ENCODE results near the gene CLIC1.

Gene CLIC1
- total RNA-seq: 391 to 828 (median 555) reads per million in 17 experiments

- peak; percentile 83 to 90 (median 86) for DNase-seq
Observed at GRCh38 chr6:31736021-31736767, at the start of gene CLIC1. Gene CLIC1, minus strand, starts transcription at chr6:31736530. Its CDS starts 230 bp downstream, at chr6:31736300.

DNA sequence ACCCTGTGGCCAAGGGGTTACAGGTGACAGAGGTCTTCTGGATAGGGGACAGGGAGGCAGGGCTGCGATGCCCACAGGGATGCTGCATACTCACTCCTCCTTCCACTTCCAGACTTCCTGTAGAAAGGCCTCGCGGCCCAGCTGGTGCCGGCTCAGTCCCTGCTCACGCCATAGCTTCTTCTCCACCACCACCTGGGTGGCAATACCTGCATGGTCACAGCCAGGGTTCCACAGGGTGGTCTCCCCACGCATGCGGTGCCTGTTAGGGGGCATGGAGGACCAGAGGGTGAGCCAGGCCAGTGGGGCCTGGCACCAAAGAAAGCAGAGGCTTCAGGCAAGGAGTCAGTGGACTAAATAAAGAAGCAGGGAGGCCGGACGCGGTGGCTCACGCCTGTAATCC lies 49.1 kb upstream of the CLIC1 start:
- no peak for DNase-seq

- DNase-seq: no peak
Observed at GRCh38 chr6:31784098-31784925, 48.0 kb upstream of the CLIC1 start.

GRCh38 chr6:31782126-31782855 lies 46.0 kb upstream of the CLIC1 start:
- DNase-seq: no peak

GRCh38 chr6:31781244-31782125 lies 45.2 kb upstream of the CLIC1 start:
- no peak for DNase-seq

- no peak for DNase-seq
Observed at GRCh38 chr6:31780507-31781243, 44.3 kb upstream of the CLIC1 start.

DNA sequence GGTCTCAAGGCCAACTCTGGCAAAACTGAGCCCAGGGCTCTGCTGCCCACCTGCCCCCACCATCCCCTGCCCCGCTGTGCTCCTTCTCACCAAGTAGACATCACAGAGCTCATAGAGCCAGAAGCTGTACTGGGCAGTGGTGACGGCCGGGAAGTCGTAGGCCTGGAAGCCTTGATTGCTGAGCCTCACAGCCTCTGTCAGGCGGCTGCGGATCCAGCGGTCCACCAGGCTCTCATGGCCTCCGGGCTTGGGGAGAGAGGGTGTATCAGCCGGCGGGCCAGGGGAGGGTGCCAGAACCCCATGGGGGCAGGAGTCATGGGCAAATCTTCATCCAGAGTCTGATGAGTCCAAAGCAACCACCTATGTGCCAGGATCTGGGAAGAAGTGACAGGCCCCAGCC lies 43.6 kb upstream of the CLIC1 start:
- DNase-seq: no peak

DNA sequence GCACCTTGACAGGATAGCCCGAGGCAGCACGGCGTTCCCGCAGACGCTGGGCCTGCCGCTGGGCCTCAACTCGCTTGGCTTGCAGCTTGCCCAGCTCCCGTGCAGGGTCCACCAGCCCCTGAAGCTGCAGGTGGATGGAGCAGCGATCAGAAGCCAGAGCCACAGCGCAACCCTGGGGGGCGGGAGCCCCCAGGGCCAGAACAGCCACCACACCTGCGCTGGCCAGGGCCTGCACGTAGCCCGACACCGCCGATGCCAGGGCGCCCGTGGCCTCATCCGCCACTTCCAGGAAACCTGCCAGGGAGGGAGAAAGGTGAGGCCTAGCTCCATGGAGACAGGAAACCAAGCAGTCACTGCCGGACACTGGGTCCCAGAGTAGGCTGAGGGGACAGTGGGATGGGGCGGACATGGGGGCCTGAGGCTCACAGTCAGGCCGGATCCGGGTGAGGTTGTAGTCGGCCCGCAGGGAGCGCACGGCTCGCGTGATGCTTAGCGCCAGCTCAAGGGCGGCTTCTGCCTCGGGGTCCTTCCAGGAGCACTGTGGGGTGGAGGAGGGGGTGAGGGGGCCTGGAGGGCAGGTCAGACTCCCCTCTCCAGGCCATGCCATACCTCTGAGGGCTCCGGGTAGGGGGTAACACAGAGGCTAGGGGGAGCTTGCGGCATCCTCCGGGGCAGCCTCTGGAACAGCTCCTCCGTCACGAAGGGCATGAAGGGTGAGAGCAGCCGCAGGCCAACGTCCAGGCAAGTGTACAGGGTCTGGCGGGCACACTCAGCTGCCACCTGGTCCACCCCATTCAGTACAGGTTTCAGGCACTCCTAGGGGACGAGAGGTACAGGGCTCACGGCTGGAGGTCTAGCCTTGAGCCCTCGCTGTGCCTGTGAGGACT lies 42.9 kb upstream of the CLIC1 start:
- no peak for DNase-seq

DNA sequence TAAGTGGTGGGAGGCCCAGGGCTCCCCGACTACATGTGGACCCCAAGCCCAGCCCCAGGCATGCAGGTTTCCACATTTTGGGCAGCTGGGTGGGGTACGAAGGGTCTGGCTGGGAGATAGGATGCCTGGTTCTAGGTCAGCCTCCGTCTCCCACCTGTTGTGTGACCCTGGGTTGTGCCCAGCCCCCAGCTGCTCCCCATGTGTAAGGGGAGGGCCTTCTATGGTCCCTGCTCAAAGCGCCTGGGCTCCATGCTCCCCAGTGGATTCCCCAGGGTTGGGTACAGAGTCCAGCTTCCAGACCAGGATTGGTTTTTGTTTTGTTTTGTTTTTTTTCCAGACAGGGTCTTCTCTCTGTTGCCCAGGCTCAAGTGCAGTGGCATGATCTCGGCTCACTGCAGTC lies 41.9 kb upstream of the CLIC1 start:
- DNase-seq: no peak

GRCh38 chr6:31777667-31778050 lies 41.3 kb upstream of the CLIC1 start:
- DNase-seq: no peak

- peak; percentile 80 to 90 (median 86) for DNase-seq
Observed at GRCh38 chr6:31776989-31777666, 40.8 kb upstream of the CLIC1 start, which contains the start of gene VWA7. Gene VWA7, minus strand, starts transcription at chr6:31777328. Its CDS starts 549 bp downstream, at chr6:31776779.

GRCh38 chr6:31776485-31776988 lies 40.2 kb upstream of the CLIC1 start:
- peak in 2 of 4 experiments; percentile 34 to 41 for DNase-seq

GRCh38 chr6:31775633-31776484 lies 39.5 kb upstream of the CLIC1 start:
- DNase-seq: no peak

GRCh38 chr6:31775184-31775583 lies 38.9 kb upstream of the CLIC1 start:
- DNase-seq: no peak

DNA sequence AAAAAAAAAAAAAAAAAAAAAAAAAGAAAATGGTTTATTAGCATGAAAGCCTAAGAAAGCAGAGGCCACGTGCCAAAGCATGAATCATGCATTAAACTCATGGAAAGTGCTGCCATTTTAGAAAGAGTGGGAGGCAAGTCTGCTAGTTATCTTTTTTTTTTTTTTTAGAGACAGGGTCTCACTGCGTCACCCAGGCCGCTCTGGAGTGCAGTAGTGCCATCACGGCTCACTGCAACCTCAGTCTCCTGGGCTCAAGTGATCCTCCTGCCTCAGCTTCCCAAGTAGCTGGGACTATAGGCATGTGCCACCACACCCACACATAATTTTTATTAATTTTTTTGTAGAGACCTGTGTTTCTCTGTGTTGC lies 35.6 kb upstream of the CLIC1 start:
- DNase-seq: peak in 2 of 4 experiments; percentile 24 to 36

- DNase-seq: no peak
Observed at GRCh38 chr6:31770860-31771259, 34.5 kb upstream of the CLIC1 start.

DNA sequence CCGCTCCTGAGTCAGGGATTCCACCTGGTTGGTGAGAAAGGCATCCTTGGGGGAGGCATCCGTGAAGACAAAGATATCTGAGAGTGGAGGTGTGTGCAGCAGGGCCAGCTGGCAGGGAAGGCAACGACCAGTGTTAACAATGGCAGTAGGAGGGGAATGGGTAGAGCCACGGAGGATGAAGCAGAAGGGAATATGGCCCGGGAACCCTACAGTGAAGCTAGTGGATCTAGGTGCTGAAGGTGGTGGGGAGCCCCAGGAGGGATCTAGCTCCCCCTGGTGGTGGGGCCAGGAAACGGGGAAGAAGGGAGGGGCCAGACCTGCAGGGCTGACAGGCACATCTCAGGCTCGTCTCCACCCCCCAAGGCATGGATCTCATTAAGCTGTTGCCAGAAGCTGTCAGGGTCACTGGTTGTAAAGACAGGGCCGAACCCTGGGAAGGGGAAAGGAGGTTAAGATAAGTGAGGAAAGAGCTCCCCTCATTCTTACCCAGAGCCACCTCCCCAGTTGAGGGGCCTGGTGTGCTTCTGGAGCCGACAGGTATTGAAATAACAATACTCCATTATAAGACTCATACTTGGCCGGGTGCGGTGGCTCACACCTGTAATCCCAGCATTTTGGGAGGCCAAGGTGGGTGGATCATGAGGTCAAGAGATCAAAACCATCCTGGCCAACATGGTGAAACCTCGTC lies 33.5 kb upstream of the CLIC1 start:
- peak; percentile 83 to 91 (median 88) for DNase-seq
